Purkinje cell (primary cell): ENCODE results near the gene LHX5. TPM values are rescaled to one million over a fixed set of nuclear protein-coding genes. Genes with fewer than 3 reads are reported as not detected.

Experiments used
- polyA plus RNA-seq: library from polyadenylated mRNA; unstranded; fragments of >200 nt; fragmentation: Nextera tagmentation; gene quantifications from 2 replicates; pipeline ENCODE4 v1.2.1, GENCODE V29; 2014

The LHX5 gene
- 0.90 and 3.1 TPM in 2 replicates for polyA plus RNA-seq

GRCh38 chr12:113471619-113472171 lies at the start of gene LHX5:
Gene LHX5, minus strand, starts transcription at chr12:113471871. Its CDS starts 373 bp downstream, at chr12:113471498.

GRCh38 chr12:113422030-113422885 lies 49.4 kb downstream of the LHX5 start, which contains the start of gene SDSL:
Gene SDSL, plus strand, starts transcription at chr12:113422380. Its CDS starts 5,603 bp downstream, at chr12:113427983.

Other genes with a start within 250 kb of the LHX5 start
- 0.40 and 1.3 TPM in 2 replicates for gene SLC8B1, start 136.8 kb downstream of the LHX5 start, polyA plus RNA-seq
- gene PLBD2, start 113.3 kb downstream of the LHX5 start, polyA plus RNA-seq, result 21.0 and 25.4 TPM in 2 replicates
- 0.30 and 0.98 TPM in 2 replicates for gene SDS, start 68.0 kb downstream of the LHX5 start, polyA plus RNA-seq
- 4.2 and 14.5 TPM in 2 replicates for gene SDSL, start 49.5 kb downstream of the LHX5 start, polyA plus RNA-seq